Fibroblast of upper back skin (primary cell): ENCODE data around the gene HLA-DRA.

Source experiments
- DNase-seq: peaks from one replicate; pipeline ENCODE4 v3.0.0-alpha.2; 2013

Gene HLA-DRA

GRCh38 chr6:32439602-32440214 lies at the start of gene HLA-DRA:
Gene HLA-DRA (plus strand): TSS chr6:32439887. CDS start chr6:32439951, 64 bp downstream.
- DNase-seq: peak; percentile 41

DNA sequence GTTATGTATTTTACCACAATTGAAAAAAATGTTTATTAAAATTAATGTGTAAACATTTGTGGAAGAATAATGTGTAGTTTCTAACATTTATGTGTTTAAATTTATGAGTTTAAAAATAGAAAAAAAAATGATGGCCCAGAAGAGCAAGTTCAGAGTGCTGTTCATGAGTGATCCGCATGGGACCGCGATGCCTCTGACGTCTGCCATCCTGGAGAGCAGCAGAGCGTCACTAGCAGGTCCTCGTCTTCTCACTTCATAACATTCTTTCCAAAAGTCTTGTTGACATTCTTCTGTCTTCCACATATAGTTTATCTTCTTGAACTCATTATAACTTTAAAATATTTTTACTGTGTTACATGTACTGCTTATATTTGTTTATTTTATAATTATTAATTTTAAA lies 48.2 kb upstream of the HLA-DRA start:
- no peak for DNase-seq

- DNase-seq: peak; percentile 41
Observed at GRCh38 chr6:32393665-32394420, 45.8 kb upstream of the HLA-DRA start.

DNA sequence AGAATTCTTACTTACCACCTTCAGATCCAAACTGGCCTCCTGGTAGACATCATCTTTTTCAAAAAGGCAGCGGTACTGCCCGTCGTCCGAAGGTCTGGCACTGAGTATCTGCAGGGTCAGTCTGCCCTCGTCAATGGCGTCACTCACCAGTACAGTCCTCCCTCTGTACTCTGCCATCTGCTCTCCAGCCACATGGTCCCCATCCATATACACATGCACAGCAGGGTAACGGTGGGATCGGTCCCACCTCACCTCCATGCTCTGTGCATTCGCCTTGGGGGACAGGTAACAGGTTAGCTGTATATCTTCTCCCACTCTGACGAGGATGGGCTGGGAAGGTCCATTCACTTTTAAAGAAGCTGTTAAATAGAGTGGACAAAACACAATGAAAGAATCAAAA lies 43.7 kb upstream of the HLA-DRA start:
- DNase-seq: no peak

GRCh38 chr6:32397252-32397920 lies 42.3 kb upstream of the HLA-DRA start:
- peak; percentile 9 for DNase-seq

- no peak for DNase-seq
Observed at GRCh38 chr6:32401284-32401963, 38.3 kb upstream of the HLA-DRA start.

- no peak for DNase-seq
Observed at GRCh38 chr6:32402812-32403211, 36.9 kb upstream of the HLA-DRA start.

DNA sequence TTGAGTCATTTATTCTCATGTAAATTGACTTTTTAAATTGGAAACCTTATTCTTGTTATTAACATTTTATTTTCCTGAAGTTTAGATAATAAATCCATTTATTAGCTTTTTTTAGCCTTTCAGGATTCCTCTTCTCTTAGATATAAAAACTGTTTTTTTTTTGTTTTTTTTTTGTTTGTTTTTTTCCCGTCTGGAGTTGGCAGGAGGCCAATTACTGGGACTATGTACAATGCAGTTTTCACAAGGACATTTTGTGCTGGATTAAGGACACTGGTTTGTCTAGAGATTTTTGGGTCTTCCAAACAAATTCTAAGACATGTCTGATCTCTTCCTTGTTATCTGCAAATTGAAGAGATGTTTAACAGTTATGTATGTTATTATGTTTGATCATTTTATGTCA lies 34.0 kb upstream of the HLA-DRA start:
- DNase-seq: no peak

DNA sequence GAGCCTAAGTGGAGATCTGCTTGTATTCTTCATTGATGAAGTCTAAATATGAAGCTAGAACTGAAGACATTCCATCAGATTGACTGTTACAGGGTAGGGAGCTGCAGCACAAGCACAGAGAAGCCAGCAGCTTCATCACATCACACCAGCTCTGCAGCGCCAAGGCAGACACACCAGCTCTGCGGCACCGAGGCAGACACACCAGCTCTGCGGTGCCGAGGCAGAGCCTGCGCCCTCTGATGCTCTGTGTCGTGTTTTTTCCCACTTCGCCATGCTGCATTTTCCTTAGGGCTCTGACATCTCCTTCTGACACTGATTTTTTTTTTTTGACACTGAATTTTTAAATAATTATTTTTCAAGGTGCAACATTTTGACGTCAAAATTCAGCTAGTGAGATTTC lies 33.5 kb upstream of the HLA-DRA start:
- DNase-seq: no peak

DNA sequence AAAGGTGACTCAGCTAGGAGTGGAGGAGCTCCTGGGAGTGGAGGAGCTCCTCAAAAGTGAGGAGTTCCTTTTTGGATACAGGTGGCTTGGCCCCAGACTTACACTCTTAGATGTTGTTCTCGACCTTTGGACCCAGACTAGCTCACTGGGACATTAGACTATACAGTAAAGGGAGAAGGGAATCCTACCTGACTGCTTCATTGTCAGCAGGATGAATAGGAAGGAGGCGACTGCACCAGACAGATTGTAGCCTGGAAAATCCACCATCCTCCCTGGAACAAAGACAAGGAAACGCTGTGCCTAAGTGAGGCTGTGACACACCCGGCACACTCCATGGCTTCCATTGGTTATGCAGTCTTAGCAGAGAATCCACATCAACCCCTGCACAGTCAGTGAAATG lies 32.8 kb upstream of the HLA-DRA start, which contains the start of gene BTNL2:
TSS of gene BTNL2 (minus strand) at position 325 of the 400 bp plus-strand sequence. CDS start at position 267, 58 bp downstream.
- no peak for DNase-seq

GRCh38 chr6:32410906-32411305 lies 28.8 kb upstream of the HLA-DRA start:
- no peak for DNase-seq

DNA sequence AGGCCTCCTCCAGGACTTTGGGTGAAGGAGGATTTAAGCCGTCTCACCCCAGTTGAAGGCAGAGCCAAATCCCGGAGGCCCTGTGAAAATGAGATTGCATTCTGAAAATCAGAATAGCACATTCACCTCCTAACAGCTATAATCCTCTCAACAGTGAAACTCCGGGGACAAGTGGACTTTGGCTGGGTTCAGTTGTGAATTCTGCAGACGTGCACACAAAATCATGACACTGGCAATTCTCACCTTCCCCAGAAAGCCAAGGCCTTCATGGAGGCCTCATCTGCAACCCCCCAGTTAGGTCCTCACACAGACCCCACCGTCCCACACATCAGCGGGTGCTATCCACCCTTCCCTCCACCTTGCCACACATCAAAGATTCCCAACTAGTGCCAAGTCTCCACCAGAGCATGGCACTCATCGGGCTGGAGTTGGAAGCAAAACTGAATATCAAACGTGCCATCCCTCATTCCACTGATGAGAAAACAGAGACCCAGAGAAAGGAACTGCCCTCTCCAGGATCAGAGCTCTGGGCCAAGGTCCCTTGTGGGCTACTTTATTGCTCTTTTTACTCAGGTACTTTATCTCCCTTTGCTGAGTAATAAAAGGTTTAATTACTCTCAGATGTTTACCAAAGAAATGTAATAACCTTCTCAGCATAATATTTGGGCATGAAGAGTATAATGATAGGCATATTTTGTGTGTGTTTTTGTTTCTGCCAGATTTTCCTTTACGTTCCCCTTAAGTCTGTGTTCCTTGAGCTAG lies 27.9 kb upstream of the HLA-DRA start:
- no peak for DNase-seq

- peak; percentile 71 for DNase-seq
Observed at GRCh38 chr6:32413427-32414047, 26.1 kb upstream of the HLA-DRA start.

- DNase-seq: peak; percentile 79
Observed at GRCh38 chr6:32415521-32416019, 24.1 kb upstream of the HLA-DRA start.

- DNase-seq: peak; percentile 87
Observed at GRCh38 chr6:32416036-32416435, 23.7 kb upstream of the HLA-DRA start.

DNA sequence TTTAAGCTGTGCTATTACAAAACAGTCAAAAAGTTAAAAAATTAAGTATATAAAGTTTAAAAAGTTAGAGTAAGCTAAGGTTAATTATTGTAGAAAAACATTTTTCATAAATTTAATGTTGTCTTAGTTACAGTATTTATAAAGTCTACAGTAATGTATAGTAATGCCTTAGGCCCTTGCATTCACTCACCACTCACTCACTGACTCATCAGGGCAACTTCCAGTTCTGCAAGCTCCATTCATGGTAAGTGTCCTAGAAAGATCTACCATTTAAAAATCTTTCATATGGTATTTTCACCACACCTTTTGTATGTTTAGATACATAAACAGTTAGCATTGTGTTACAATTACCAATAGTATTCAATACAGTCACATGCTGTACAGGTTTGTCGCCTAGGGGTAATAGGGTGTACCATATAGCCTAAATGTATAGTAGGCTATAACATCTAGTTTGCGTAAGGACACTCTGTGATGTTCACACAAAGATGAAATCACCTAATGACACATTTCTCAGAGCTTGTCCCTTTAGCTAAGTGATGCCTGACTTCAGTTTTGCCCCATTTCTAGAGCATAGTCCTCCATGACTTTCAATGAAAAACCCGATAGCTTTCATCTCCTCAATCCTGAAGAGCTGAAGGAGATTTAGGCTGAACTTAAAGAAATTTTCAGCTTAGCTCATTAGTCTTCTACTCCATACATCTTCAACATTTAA lies 14.9 kb upstream of the HLA-DRA start:
- peak; percentile 17 for DNase-seq

- no peak for DNase-seq
Observed at GRCh38 chr6:32426338-32426737, 13.3 kb upstream of the HLA-DRA start.

GRCh38 chr6:32427218-32427617 lies 12.5 kb upstream of the HLA-DRA start:
- DNase-seq: peak; percentile 3

GRCh38 chr6:32427934-32428474 lies 11.7 kb upstream of the HLA-DRA start:
- no peak for DNase-seq

DNA sequence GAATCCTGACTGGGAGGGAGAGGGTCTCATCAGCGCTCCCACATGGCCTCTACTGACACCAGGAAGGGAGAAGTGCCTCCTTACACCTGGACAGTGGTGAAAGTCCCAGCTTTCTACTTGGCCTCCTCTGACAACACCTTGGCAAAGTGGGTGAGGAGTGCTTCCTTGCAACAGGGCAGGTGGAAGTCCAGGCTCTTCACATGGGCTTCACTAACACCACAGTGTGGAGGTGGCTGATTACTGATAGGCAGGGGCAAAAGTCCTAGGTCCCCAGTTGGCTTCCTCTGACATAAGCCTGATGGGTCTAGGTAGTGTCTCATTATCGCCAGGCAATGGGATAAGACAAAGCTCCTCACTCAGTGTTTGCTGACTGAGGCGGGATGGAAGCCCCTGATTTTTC lies 9.5 kb upstream of the HLA-DRA start:
- no peak for DNase-seq

- DNase-seq: no peak
Observed at GRCh38 chr6:32431142-32431541, 8.5 kb upstream of the HLA-DRA start.
